ENCODE results near the gene MAML3. TPM values are rescaled to one million over a fixed set of nuclear protein-coding genes. Genes with fewer than 3 reads are reported as not detected.

The MAML3 gene
- total RNA-seq, 1 experiment from 2014 or later = 20.8 TPM

- Histone ChIP-seq H3K27ac (ENCODE audit: low read length) (no peak overlapping the region), H3K79me2 (ENCODE audit: low read length) (peaks cover 45% of the 10 kb centered on the region; the same call in 1 of the 2 replicates), H3K27me3 (ENCODE audit: low read length) (no peaks in the 10 kb centered on the region), H3K4me3 (ENCODE audit: low read length) (no peak overlapping the region), H2AFZ (ENCODE audit: low read length) (no peak overlapping the region), H3K9me2 (replicated peaks; ENCODE audit: insufficient read depth, low read length) (no peaks in the 10 kb centered on the region), H3K4me1 (ENCODE audit: low read length) (peaks cover 40% of the 10 kb centered on the region), H3K36me3 (ENCODE audit: insufficient read depth, low read length) (no peaks in the 10 kb centered on the region), H3K4me2 (ENCODE audit: low read depth, low read length, poor library complexity, severe bottlenecking) (no peak overlapping the region), H3K9ac (ENCODE audit: low read length) (no peak overlapping the region), H4K20me1 (ENCODE audit: insufficient read depth, low read depth, low read length) (no peaks in the 10 kb centered on the region), H3K9me3 (ENCODE audit: low read length) (no peaks in the 10 kb centered on the region)
- DNase-seq = no peak
Measured at GRCh38 chr4:139900964-139901376, 253.0 kb downstream of the MAML3 start.

- H3K9ac ChIP-seq (ENCODE audit: low read length) = no peak overlapping the region
Measured at GRCh38 chr4:139899346-139899745, 254.6 kb downstream of the MAML3 start.

GRCh38 chr4:139898293-139898692 lies 255.7 kb downstream of the MAML3 start:
- H3K4me2 ChIP-seq (ENCODE audit: low read depth, low read length, poor library complexity, severe bottlenecking) = peak overlapping the region; percentile 33
- H3K27me3 ChIP-seq (ENCODE audit: low read length) = no peaks in the 10 kb centered on the region
- no peak overlapping the region for H3K9ac ChIP-seq (ENCODE audit: low read length)
- no peaks in the 10 kb centered on the region for H3K9me3 ChIP-seq (ENCODE audit: low read length)
- H3K4me1 ChIP-seq (ENCODE audit: low read length) = peaks cover 44% of the 10 kb centered on the region
- H3K9me2 ChIP-seq (replicated peaks; ENCODE audit: insufficient read depth, low read length) = no peaks in the 10 kb centered on the region
- no peak overlapping the region for H3K4me3 ChIP-seq (ENCODE audit: low read length)
- DNase-seq = no peak
- peak overlapping the region; percentile 38 for H3K27ac ChIP-seq (ENCODE audit: low read length)
- H3K79me2 ChIP-seq (ENCODE audit: low read length) = peaks cover 49% of the 10 kb centered on the region; the same call in 1 of the 2 replicates
- H3K36me3 ChIP-seq (ENCODE audit: insufficient read depth, low read length) = no peaks in the 10 kb centered on the region
- no peaks in the 10 kb centered on the region for H4K20me1 ChIP-seq (ENCODE audit: insufficient read depth, low read depth, low read length)
- H2AFZ ChIP-seq (ENCODE audit: low read length) = no peak overlapping the region

More at GRCh38 chr4:139899346-139899745, 254.6 kb downstream of the MAML3 start:
- Histone ChIP-seq H3K36me3 (ENCODE audit: insufficient read depth, low read length) (no peaks in the 10 kb centered on the region), H2AFZ (ENCODE audit: low read length) (no peak overlapping the region), H3K4me2 (ENCODE audit: low read depth, low read length, poor library complexity, severe bottlenecking) (no peak overlapping the region), H3K27me3 (ENCODE audit: low read length) (no peaks in the 10 kb centered on the region), H3K9me3 (ENCODE audit: low read length) (no peaks in the 10 kb centered on the region), H3K4me1 (ENCODE audit: low read length) (peaks cover 44% of the 10 kb centered on the region), H3K4me3 (ENCODE audit: low read length) (no peak overlapping the region), H3K27ac (ENCODE audit: low read length) (no peak overlapping the region), H4K20me1 (ENCODE audit: insufficient read depth, low read depth, low read length) (no peaks in the 10 kb centered on the region), H3K79me2 (ENCODE audit: low read length) (peaks cover 50% of the 10 kb centered on the region; the same call in 1 of the 2 replicates), H3K9me2 (replicated peaks; ENCODE audit: insufficient read depth, low read length) (no peaks in the 10 kb centered on the region)
- DNase-seq = no peak

GRCh38 chr4:139896091-139896604 lies 257.8 kb downstream of the MAML3 start:
- Histone ChIP-seq H3K4me3 (ENCODE audit: low read length) (no peak overlapping the region), H4K20me1 (ENCODE audit: insufficient read depth, low read depth, low read length) (no peaks in the 10 kb centered on the region), H3K9me3 (ENCODE audit: low read length) (no peaks in the 10 kb centered on the region), H2AFZ (ENCODE audit: low read length) (no peak overlapping the region), H3K9ac (ENCODE audit: low read length) (no peak overlapping the region), H3K9me2 (replicated peaks; ENCODE audit: insufficient read depth, low read length) (no peaks in the 10 kb centered on the region), H3K27ac (ENCODE audit: low read length) (no peak overlapping the region), H3K36me3 (ENCODE audit: insufficient read depth, low read length) (no peaks in the 10 kb centered on the region), H3K79me2 (ENCODE audit: low read length) (peaks cover 42% of the 10 kb centered on the region; the same call in 1 of the 2 replicates), H3K4me2 (ENCODE audit: low read depth, low read length, poor library complexity, severe bottlenecking) (no peak overlapping the region), H3K4me1 (ENCODE audit: low read length) (peaks cover 44% of the 10 kb centered on the region), H3K27me3 (ENCODE audit: low read length) (no peaks in the 10 kb centered on the region)
- no peak for DNase-seq

GRCh38 chr4:139893801-139894200 lies 260.2 kb downstream of the MAML3 start:
- peaks cover 35% of the 10 kb centered on the region; the same call in 1 of the 2 replicates for H3K79me2 ChIP-seq (ENCODE audit: low read length)
- H4K20me1 ChIP-seq (ENCODE audit: insufficient read depth, low read depth, low read length) = no peaks in the 10 kb centered on the region
- H3K27ac ChIP-seq (ENCODE audit: low read length) = no peak overlapping the region
- H2AFZ ChIP-seq (ENCODE audit: low read length) = no peak overlapping the region
- H3K27me3 ChIP-seq (ENCODE audit: low read length) = no peaks in the 10 kb centered on the region
- DNase-seq = no peak
- peaks cover 45% of the 10 kb centered on the region for H3K4me1 ChIP-seq (ENCODE audit: low read length)
- no peak overlapping the region for H3K4me2 ChIP-seq (ENCODE audit: low read depth, low read length, poor library complexity, severe bottlenecking)
- no peak overlapping the region for H3K9ac ChIP-seq (ENCODE audit: low read length)
- no peaks in the 10 kb centered on the region for H3K9me2 ChIP-seq (replicated peaks; ENCODE audit: insufficient read depth, low read length)
- H3K4me3 ChIP-seq (ENCODE audit: low read length) = no peak overlapping the region
- no peaks in the 10 kb centered on the region for H3K9me3 ChIP-seq (ENCODE audit: low read length)
- H3K36me3 ChIP-seq (ENCODE audit: insufficient read depth, low read length) = no peaks in the 10 kb centered on the region

GRCh38 chr4:139892973-139893736 lies 260.8 kb downstream of the MAML3 start:
- no peaks in the 10 kb centered on the region for H4K20me1 ChIP-seq (ENCODE audit: insufficient read depth, low read depth, low read length)
- H3K4me1 ChIP-seq (ENCODE audit: low read length) = peaks cover 45% of the 10 kb centered on the region
- H3K9ac ChIP-seq (ENCODE audit: low read length) = no peak overlapping the region
- no peaks in the 10 kb centered on the region for H3K9me3 ChIP-seq (ENCODE audit: low read length)
- no peaks in the 10 kb centered on the region for H3K27me3 ChIP-seq (ENCODE audit: low read length)
- no peak overlapping the region for H3K4me2 ChIP-seq (ENCODE audit: low read depth, low read length, poor library complexity, severe bottlenecking)
- no peak for DNase-seq
- no peaks in the 10 kb centered on the region for H3K9me2 ChIP-seq (replicated peaks; ENCODE audit: insufficient read depth, low read length)
- H3K27ac ChIP-seq (ENCODE audit: low read length) = no peak overlapping the region
- no peak overlapping the region for H2AFZ ChIP-seq (ENCODE audit: low read length)
- no peaks in the 10 kb centered on the region for H3K36me3 ChIP-seq (ENCODE audit: insufficient read depth, low read length)
- no peak overlapping the region for H3K4me3 ChIP-seq (ENCODE audit: low read length)
- H3K79me2 ChIP-seq (ENCODE audit: low read length) = peaks cover 29% of the 10 kb centered on the region; the same call in 1 of the 2 replicates

GRCh38 chr4:139890816-139891215 lies 263.2 kb downstream of the MAML3 start:
- Histone ChIP-seq H3K4me1 (ENCODE audit: low read length) (peaks cover 63% of the 10 kb centered on the region), H3K9me3 (ENCODE audit: low read length) (no peaks in the 10 kb centered on the region), H3K4me3 (ENCODE audit: low read length) (no peak overlapping the region), H3K36me3 (ENCODE audit: insufficient read depth, low read length) (no peaks in the 10 kb centered on the region), H3K4me2 (ENCODE audit: low read depth, low read length, poor library complexity, severe bottlenecking) (no peak overlapping the region), H3K27ac (ENCODE audit: low read length) (no peak overlapping the region), H4K20me1 (ENCODE audit: insufficient read depth, low read depth, low read length) (no peaks in the 10 kb centered on the region), H3K9ac (ENCODE audit: low read length) (no peak overlapping the region), H3K79me2 (ENCODE audit: low read length) (peaks cover 42% of the 10 kb centered on the region), H3K27me3 (ENCODE audit: low read length) (no peaks in the 10 kb centered on the region), H2AFZ (ENCODE audit: low read length) (no peak overlapping the region), H3K9me2 (replicated peaks; ENCODE audit: insufficient read depth, low read length) (no peaks in the 10 kb centered on the region)
- no peak for DNase-seq

- H3K36me3 ChIP-seq (ENCODE audit: insufficient read depth, low read length) = no peaks in the 10 kb centered on the region
- no peak overlapping the region; the same call in 1 of the 2 replicates for H3K4me3 ChIP-seq (ENCODE audit: low read length)
- peak overlapping the region; percentile 85 for H3K27ac ChIP-seq (ENCODE audit: low read length)
- H3K4me1 ChIP-seq (ENCODE audit: low read length) = peaks cover 63% of the 10 kb centered on the region
- no peaks in the 10 kb centered on the region for H3K9me2 ChIP-seq (replicated peaks; ENCODE audit: insufficient read depth, low read length)
- H3K27me3 ChIP-seq (ENCODE audit: low read length) = no peaks in the 10 kb centered on the region
- no peak overlapping the region for H2AFZ ChIP-seq (ENCODE audit: low read length)
- peaks cover 45% of the 10 kb centered on the region for H3K79me2 ChIP-seq (ENCODE audit: low read length)
- H3K4me2 ChIP-seq (ENCODE audit: low read depth, low read length, poor library complexity, severe bottlenecking) = peak overlapping the region; percentile 64
- H3K9me3 ChIP-seq (ENCODE audit: low read length) = no peaks in the 10 kb centered on the region
- H4K20me1 ChIP-seq (ENCODE audit: insufficient read depth, low read depth, low read length) = no peaks in the 10 kb centered on the region
- DNase-seq = no peak
- peak overlapping the region; percentile 52 for H3K9ac ChIP-seq (ENCODE audit: low read length)
Measured at GRCh38 chr4:139889901-139890300, 264.1 kb downstream of the MAML3 start.

All from Karpas-422 (cell line).